ENCODE data around the gene TEX51.

- TF ChIP-seq CTCF (conservative IDR thresholded peaks at IDR 0.05; ENCODE audit: low read length) (no peak), EZH2phosphoT487 (IDR thresholded peaks at IDR 0.05; ENCODE audit: borderline replicate concordance, low read depth, low read length) (no peak)
These were observed at the start of gene TEX51 for GRCh38 chr2:126898636-126899035.

Data from OCI-LY7 (cell line).